GM23338 (cell line): ENCODE measurements around the gene NFKB2. TPM values are rescaled to one million over a fixed set of nuclear protein-coding genes. Genes with fewer than 3 reads are reported as not detected.

Source experiments
- ATAC-seq: fragments of 200-7000 bp; cut with Tn5 transposase; 3 replicates; pipeline ENCODE4 v1.9.1; 2020
- DNase-seq: peaks from one replicate; pipeline ENCODE4 v3.0.0-alpha.2; 2015; ENCODE audit warnings: low spot score
- H2AFZ ChIP-seq: fragments of 200-600 bp; sonication (generic); 2 replicates; pipeline ENCODE4 v1.8.0; 2016; ENCODE audit warnings: antibody characterized with exemption, mild to moderate bottlenecking, moderate library complexity
- H3F3A ChIP-seq: fragments of 200-600 bp; sonication (generic); replicated peaks from 2 replicates; pipeline ENCODE4 v1.8.0; 2017; ENCODE audit warnings: antibody characterized with exemption, mixed run types, low read depth
- H3K27ac ChIP-seq: fragments of 200-600 bp; sonication (generic); 2 replicates; pipeline ENCODE4 v1.6.1; 2016; ENCODE audit warnings: low read depth
- H3K27me3 ChIP-seq: fragments of 200-600 bp; sonication (generic); 2 replicates; pipeline ENCODE4 v1.8.0; 2016; ENCODE audit warnings: mild to moderate bottlenecking, mixed run types, moderate library complexity; ENCODE audit not compliant: insufficient read depth
- H3K36me3 ChIP-seq: fragments of 200-600 bp; sonication (generic); 2 replicates; pipeline ENCODE4 v1.8.0; 2016; ENCODE audit warnings: mild to moderate bottlenecking; ENCODE audit not compliant: insufficient read depth
- H3K4me1 ChIP-seq: fragments of 200-600 bp; sonication (generic); 2 replicates; pipeline ENCODE4 v1.8.0; 2016; ENCODE audit warnings: mild to moderate bottlenecking, moderate library complexity; ENCODE audit not compliant: insufficient read depth
- H3K4me2 ChIP-seq: fragments of 200-600 bp; sonication (generic); 2 replicates; pipeline ENCODE4 v1.7.1; 2017; ENCODE audit warnings: mixed run types
- H3K4me3 ChIP-seq: fragments of 200-600 bp; sonication (generic); 2 replicates; pipeline ENCODE4 v1.6.1; 2016; ENCODE audit warnings: mixed run types
- H3K79me2 ChIP-seq: fragments of 200-600 bp; sonication (generic); replicated peaks from 2 replicates; pipeline ENCODE4 v1.8.0; 2017; ENCODE audit warnings: mild to moderate bottlenecking; ENCODE audit not compliant: insufficient read depth
- H3K9me2 ChIP-seq: fragments of 200-600 bp; sonication (generic); 2 replicates; pipeline ENCODE4 v1.8.0; 2017; ENCODE audit not compliant: insufficient read depth
- H4K20me1 ChIP-seq: fragments of 200-600 bp; sonication (generic); replicated peaks from 2 replicates; pipeline ENCODE4 v1.8.0; 2017; ENCODE audit warnings: mild to moderate bottlenecking; ENCODE audit not compliant: insufficient read depth
- H3K27ac Mint-ChIP-seq: 2 replicates; pipeline ENCODE4 v1.8.0; 2020; ENCODE audit warnings: inconsistent platforms, mild to moderate bottlenecking, moderate library complexity, mixed read lengths
- H3K27me3 Mint-ChIP-seq: 3 replicates; pipeline ENCODE4 v1.8.0; 2022; ENCODE audit warnings: low read depth, mild to moderate bottlenecking, moderate library complexity, mixed read lengths, inconsistent platforms; ENCODE audit not compliant: insufficient read depth, poor library complexity
- H3K36me3 Mint-ChIP-seq: 3 replicates; pipeline ENCODE4 v1.8.0; 2021; ENCODE audit warnings: low read depth, mild to moderate bottlenecking, inconsistent platforms, moderate library complexity, mixed read lengths
- H3K4me1 Mint-ChIP-seq: 3 replicates; pipeline ENCODE4 v1.8.0; 2020; ENCODE audit warnings: mild to moderate bottlenecking, inconsistent platforms, mixed read lengths
- H3K4me3 Mint-ChIP-seq: 3 replicates; pipeline ENCODE4 v1.8.0; 2021; ENCODE audit warnings: moderate library complexity, mild to moderate bottlenecking, inconsistent platforms, mixed read lengths
- H3K9me3 Mint-ChIP-seq: 3 replicates; pipeline ENCODE4 v1.8.0; 2020; ENCODE audit warnings: moderate library complexity, mild to moderate bottlenecking, inconsistent platforms, mixed read lengths
- CREB1 ChIP-seq: fragments of 250-450 bp; sonication (Bioruptor Pico); IDR thresholded peaks from 2 replicates; pipeline ENCODE4 v1.5.0; 2020; ENCODE audit warnings: low read depth, mild to moderate bottlenecking, moderate library complexity
- EZH2 ChIP-seq: fragments of 200-600 bp; sonication (generic); IDR thresholded peaks from one replicate; pipeline ENCODE4 v1.8.0; 2017; ENCODE audit warnings: antibody characterized with exemption, mild to moderate bottlenecking, low read depth; ENCODE audit not compliant: unreplicated experiment
- EZH2phosphoT487 ChIP-seq: fragments of 200-600 bp; sonication (generic); IDR thresholded peaks from one replicate; pipeline ENCODE4 v1.8.1; 2018; ENCODE audit warnings: antibody characterized with exemption; ENCODE audit not compliant: unreplicated experiment
- NANOG ChIP-seq: IDR thresholded peaks from 2 replicates; pipeline ENCODE4 v1.6.1; 2016; ENCODE audit warnings: antibody characterized with exemption, borderline replicate concordance
- STAT1 ChIP-seq: IDR thresholded peaks from one replicate; pipeline ENCODE4 v1.6.1; 2016; ENCODE audit warnings: antibody characterized with exemption; ENCODE audit not compliant: unreplicated experiment
- ZNF114 ChIP-seq: fragments of 250-450 bp; sonication (Bioruptor Pico); IDR thresholded peaks from 2 replicates; pipeline ENCODE4 v1.5.0; 2020; ENCODE audit warnings: mild to moderate bottlenecking, moderate library complexity
- ZNF331 ChIP-seq: fragments of 250-450 bp; sonication (Bioruptor Pico); IDR thresholded peaks from 2 replicates; pipeline ENCODE4 v1.5.0; 2020; ENCODE audit warnings: low read depth, mild to moderate bottlenecking, moderate library complexity
- polyA plus RNA-seq: library from polyadenylated mRNA; unstranded; fragments of >200 nt; fragmentation: Nextera tagmentation; extraction: Ambion mirVana; gene quantifications from 2 replicates; pipeline ENCODE4 v1.2.1, GENCODE V29; 2016
- total RNA-seq: library from RNA; depleted of rRNA; stranded (reverse); fragments of >200 nt; shearing (Covaris generic); gene quantifications from 2 replicates; pipeline ENCODE4 v1.2.3, GENCODE V29; 2014
- TF ChIP-seq, protein P1 (sequence below): IDR thresholded peaks from one replicate; pipeline ENCODE4 v1.6.1; 2018; ENCODE audit warnings: antibody characterized with exemption; ENCODE audit not compliant: unreplicated experiment
- TF ChIP-seq, protein P2 (sequence below): fragments of 250-450 bp; sonication (Bioruptor Pico); IDR thresholded peaks from 2 replicates; pipeline ENCODE4 v1.5.0; 2020; ENCODE audit warnings: mild to moderate bottlenecking, moderate library complexity
- TF ChIP-seq, protein P3 (sequence below): IDR thresholded peaks from 2 replicates; pipeline ENCODE4 v1.6.1; 2016; ENCODE audit warnings: antibody characterized with exemption

The NFKB2 gene
- total and polyA plus RNA-seq, 2 experiments from 2014 or later: 6.8 to 29.4 TPM

- 0 out of 2 replicates have a peak, but pooled peaks cover 6% of the 10 kb centered on the region for H3K27me3 ChIP-seq
- H3K4me1 ChIP-seq: peaks cover 9% of the 10 kb centered on the region
- H3K4me1 Mint-ChIP-seq: peaks cover 9% of the 10 kb centered on the region
- H3K4me3 Mint-ChIP-seq: no peak overlapping the region; the same call in 2 of the 3 replicates
- no peak overlapping the region for H3K4me3 ChIP-seq
- H2AFZ ChIP-seq: no peak overlapping the region
- no peaks in the 10 kb centered on the region; the same call in none of the 2 replicates for H4K20me1 ChIP-seq
- H3K27ac Mint-ChIP-seq: no peak overlapping the region
- no peak for DNase-seq
- no peaks in the 10 kb centered on the region for H3K79me2 ChIP-seq
- no peaks in the 10 kb centered on the region; the same call in 2 of the 3 replicates for H3K9me3 Mint-ChIP-seq
- no peak overlapping the region for H3K27ac ChIP-seq
- no peaks in the 10 kb centered on the region; the same call in 1 of the 2 replicates for H3K36me3 ChIP-seq
- TF ChIP-seq EZH2 (no peak), STAT1 (no peak), ZNF331 (CRISPR knock-in tag) (no peak), ZNF114 (no peak), EZH2phosphoT487 (no peak), NANOG (no peak), CREB1 (CRISPR knock-in tag) (no peak)
- TF ChIP-seq, protein P1, sequence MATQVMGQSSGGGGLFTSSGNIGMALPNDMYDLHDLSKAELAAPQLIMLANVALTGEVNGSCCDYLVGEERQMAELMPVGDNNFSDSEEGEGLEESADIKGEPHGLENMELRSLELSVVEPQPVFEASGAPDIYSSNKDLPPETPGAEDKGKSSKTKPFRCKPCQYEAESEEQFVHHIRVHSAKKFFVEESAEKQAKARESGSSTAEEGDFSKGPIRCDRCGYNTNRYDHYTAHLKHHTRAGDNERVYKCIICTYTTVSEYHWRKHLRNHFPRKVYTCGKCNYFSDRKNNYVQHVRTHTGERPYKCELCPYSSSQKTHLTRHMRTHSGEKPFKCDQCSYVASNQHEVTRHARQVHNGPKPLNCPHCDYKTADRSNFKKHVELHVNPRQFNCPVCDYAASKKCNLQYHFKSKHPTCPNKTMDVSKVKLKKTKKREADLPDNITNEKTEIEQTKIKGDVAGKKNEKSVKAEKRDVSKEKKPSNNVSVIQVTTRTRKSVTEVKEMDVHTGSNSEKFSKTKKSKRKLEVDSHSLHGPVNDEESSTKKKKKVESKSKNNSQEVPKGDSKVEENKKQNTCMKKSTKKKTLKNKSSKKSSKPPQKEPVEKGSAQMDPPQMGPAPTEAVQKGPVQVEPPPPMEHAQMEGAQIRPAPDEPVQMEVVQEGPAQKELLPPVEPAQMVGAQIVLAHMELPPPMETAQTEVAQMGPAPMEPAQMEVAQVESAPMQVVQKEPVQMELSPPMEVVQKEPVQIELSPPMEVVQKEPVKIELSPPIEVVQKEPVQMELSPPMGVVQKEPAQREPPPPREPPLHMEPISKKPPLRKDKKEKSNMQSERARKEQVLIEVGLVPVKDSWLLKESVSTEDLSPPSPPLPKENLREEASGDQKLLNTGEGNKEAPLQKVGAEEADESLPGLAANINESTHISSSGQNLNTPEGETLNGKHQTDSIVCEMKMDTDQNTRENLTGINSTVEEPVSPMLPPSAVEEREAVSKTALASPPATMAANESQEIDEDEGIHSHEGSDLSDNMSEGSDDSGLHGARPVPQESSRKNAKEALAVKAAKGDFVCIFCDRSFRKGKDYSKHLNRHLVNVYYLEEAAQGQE: no peak
- TF ChIP-seq, protein P2, sequence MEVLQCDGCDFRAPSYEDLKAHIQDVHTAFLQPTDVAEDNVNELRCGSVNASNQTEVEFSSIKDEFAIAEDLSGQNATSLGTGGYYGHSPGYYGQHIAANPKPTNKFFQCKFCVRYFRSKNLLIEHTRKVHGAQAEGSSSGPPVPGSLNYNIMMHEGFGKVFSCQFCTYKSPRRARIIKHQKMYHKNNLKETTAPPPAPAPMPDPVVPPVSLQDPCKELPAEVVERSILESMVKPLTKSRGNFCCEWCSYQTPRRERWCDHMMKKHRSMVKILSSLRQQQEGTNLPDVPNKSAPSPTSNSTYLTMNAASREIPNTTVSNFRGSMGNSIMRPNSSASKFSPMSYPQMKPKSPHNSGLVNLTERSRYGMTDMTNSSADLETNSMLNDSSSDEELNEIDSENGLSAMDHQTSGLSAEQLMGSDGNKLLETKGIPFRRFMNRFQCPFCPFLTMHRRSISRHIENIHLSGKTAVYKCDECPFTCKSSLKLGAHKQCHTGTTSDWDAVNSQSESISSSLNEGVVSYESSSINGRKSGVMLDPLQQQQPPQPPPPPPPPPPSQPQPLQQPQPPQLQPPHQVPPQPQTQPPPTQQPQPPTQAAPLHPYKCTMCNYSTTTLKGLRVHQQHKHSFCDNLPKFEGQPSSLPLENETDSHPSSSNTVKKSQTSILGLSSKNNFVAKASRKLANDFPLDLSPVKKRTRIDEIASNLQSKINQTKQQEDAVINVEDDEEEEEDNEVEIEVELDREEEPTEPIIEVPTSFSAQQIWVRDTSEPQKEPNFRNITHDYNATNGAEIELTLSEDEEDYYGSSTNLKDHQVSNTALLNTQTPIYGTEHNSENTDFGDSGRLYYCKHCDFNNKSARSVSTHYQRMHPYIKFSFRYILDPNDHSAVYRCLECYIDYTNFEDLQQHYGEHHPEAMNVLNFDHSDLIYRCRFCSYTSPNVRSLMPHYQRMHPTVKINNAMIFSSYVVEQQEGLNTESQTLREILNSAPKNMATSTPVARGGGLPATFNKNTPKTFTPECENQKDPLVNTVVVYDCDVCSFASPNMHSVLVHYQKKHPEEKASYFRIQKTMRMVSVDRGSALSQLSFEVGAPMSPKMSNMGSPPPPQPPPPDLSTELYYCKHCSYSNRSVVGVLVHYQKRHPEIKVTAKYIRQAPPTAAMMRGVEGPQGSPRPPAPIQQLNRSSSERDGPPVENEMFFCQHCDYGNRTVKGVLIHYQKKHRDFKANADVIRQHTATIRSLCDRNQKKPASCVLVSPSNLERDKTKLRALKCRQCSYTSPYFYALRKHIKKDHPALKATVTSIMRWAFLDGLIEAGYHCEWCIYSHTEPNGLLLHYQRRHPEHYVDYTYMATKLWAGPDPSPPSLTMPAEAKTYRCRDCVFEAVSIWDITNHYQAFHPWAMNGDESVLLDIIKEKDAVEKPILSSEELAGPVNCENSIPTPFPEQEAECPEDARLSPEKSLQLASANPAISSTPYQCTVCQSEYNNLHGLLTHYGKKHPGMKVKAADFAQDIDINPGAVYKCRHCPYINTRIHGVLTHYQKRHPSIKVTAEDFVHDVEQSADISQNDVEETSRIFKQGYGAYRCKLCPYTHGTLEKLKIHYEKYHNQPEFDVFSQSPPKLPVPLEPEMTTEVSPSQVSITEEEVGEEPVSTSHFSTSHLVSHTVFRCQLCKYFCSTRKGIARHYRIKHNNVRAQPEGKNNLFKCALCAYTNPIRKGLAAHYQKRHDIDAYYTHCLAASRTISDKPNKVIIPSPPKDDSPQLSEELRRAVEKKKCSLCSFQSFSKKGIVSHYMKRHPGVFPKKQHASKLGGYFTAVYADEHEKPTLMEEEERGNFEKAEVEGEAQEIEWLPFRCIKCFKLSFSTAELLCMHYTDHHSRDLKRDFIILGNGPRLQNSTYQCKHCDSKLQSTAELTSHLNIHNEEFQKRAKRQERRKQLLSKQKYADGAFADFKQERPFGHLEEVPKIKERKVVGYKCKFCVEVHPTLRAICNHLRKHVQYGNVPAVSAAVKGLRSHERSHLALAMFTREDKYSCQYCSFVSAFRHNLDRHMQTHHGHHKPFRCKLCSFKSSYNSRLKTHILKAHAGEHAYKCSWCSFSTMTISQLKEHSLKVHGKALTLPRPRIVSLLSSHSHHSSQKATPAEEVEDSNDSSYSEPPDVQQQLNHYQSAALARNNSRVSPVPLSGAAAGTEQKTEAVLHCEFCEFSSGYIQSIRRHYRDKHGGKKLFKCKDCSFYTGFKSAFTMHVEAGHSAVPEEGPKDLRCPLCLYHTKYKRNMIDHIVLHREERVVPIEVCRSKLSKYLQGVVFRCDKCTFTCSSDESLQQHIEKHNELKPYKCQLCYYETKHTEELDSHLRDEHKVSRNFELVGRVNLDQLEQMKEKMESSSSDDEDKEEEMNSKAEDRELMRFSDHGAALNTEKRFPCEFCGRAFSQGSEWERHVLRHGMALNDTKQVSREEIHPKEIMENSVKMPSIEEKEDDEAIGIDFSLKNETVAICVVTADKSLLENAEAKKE (CRISPR knock-in tag): no peak
- TF ChIP-seq, protein P3, sequence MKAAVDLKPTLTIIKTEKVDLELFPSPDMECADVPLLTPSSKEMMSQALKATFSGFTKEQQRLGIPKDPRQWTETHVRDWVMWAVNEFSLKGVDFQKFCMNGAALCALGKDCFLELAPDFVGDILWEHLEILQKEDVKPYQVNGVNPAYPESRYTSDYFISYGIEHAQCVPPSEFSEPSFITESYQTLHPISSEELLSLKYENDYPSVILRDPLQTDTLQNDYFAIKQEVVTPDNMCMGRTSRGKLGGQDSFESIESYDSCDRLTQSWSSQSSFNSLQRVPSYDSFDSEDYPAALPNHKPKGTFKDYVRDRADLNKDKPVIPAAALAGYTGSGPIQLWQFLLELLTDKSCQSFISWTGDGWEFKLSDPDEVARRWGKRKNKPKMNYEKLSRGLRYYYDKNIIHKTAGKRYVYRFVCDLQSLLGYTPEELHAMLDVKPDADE: no peak
- H3K36me3 Mint-ChIP-seq: peaks cover 16% of the 10 kb centered on the region
- H3K9me2 ChIP-seq: no peaks in the 10 kb centered on the region
- H3F3A ChIP-seq: peaks cover 24% of the 10 kb centered on the region
- peak overlapping the region; percentile 100; the same call in 1 of the 2 replicates for H3K4me2 ChIP-seq
- no peak for ATAC-seq
- H3K27me3 Mint-ChIP-seq: peaks cover 31% of the 10 kb centered on the region
Measured at GRCh38 chr10:102423372-102423968, 28.0 kb downstream of the NFKB2 start.
